Tibial nerve (tissue), 4 donors: ENCODE data around the gene TBC1D23.

Source experiments
- CTCF ChIP-seq, 5 experiments: fragments of 200-600 bp in 3 of 5; fragments of 450-650 bp in 2 of 5; sonication (generic) in 3 of 5; IDR thresholded peaks; one replicate each; pipeline ENCODE4 v1.5.1; 2016 to 2019; ENCODE audit warnings: antibody characterized with exemption in 5 of 5, mild to moderate bottlenecking in 3 of 5, moderate library complexity in 2 of 5
- EP300 ChIP-seq, 2 donors: sonication (generic); formaldehyde crosslinking; IDR thresholded peaks; one replicate each; pipeline ENCODE4 v1.6.1; 2017; ENCODE audit warnings: antibody characterized with exemption in 2 of 2, mild to moderate bottlenecking in 1 of 2
- POLR2A ChIP-seq, 2 donors: fragments of 450-650 bp; IDR thresholded peaks; one replicate each; pipeline ENCODE4 v1.6.1; 2017; ENCODE audit warnings: antibody characterized with exemption in 2 of 2, mild to moderate bottlenecking in 2 of 2, moderate library complexity in 2 of 2

- TF ChIP-seq CTCF (IDR thresholded peaks at IDR 0.05) (no peak), EP300 (IDR thresholded peaks at IDR 0.05) (no peak), POLR2A (IDR thresholded peaks at IDR 0.05) (no peak)
Observed at GRCh38 chr3:100269410-100270214, 8.8 kb downstream of the TBC1D23 start.
